Measurements from ENCODE around the gene CTPS2.

DNA sequence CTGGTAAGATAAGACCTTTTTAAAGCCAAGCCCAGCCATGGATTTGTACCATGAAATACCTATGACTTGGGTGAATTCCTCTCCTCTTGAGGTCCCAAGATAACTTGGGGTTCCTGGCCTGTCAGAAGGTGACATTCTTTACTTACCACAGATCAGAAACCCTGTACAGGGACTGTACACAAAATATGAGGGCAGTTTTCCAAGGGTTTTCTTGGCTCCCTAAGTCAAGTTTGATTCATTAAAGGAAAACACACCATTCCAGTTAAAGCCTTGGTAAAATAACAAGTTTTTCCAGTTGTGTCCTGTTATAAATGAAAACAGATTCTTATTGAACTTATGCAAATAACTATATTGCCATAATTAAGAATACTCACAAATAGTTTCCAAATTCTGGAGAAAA is 15.2 kb upstream of the CTPS2 start:
- no peak for TF ChIP-seq POLR2A (IDR thresholded peaks at IDR 0.05)
- TF ChIP-seq, protein P1, sequence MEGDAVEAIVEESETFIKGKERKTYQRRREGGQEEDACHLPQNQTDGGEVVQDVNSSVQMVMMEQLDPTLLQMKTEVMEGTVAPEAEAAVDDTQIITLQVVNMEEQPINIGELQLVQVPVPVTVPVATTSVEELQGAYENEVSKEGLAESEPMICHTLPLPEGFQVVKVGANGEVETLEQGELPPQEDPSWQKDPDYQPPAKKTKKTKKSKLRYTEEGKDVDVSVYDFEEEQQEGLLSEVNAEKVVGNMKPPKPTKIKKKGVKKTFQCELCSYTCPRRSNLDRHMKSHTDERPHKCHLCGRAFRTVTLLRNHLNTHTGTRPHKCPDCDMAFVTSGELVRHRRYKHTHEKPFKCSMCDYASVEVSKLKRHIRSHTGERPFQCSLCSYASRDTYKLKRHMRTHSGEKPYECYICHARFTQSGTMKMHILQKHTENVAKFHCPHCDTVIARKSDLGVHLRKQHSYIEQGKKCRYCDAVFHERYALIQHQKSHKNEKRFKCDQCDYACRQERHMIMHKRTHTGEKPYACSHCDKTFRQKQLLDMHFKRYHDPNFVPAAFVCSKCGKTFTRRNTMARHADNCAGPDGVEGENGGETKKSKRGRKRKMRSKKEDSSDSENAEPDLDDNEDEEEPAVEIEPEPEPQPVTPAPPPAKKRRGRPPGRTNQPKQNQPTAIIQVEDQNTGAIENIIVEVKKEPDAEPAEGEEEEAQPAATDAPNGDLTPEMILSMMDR (IDR thresholded peaks at IDR 0.05) = no peak
- TF ChIP-seq EP300 (IDR thresholded peaks at IDR 0.05) = no peak
- no peak for TF ChIP-seq POLR2AphosphoS5 (IDR thresholded peaks at IDR 0.05)

Measured in stomach (tissue), 4 donors.